A549 (cell line): Measurements from ENCODE around the gene AP2A2.

ENCODE experiments used
- BCL3 ChIP-seq: fragments of >200 bp; sonication (Bioruptor Twin); formaldehyde crosslinking; IDR thresholded peaks from 3 replicates; pipeline ENCODE4 v1.6.1; 2016
- CTCF ChIP-seq: fragments of >200 bp; sonication (Bioruptor Twin); formaldehyde crosslinking; IDR thresholded peaks from 3 replicates; pipeline ENCODE4 v1.5.1; 2016
- EHMT2 ChIP-seq: fragments of 200-600 bp; sonication (generic); IDR thresholded peaks from 2 replicates; pipeline ENCODE4 v1.6.1; 2016; ENCODE audit warnings: antibody characterized with exemption, low read depth, mild to moderate bottlenecking, moderate library complexity
- EP300 ChIP-seq, 2 experiments: fragments of >200 bp; sonication (Bioruptor Twin); formaldehyde crosslinking; IDR thresholded peaks; 2 replicates in 1 of 2; 3 replicates in 1 of 2; pipeline ENCODE4 v1.6.1; 2016 to 2017
- PBX3 ChIP-seq: IDR thresholded peaks from 2 replicates; pipeline ENCODE4 v1.6.1; 2012
- RCOR1 ChIP-seq: fragments of 150-350 bp; IDR thresholded peaks from 2 replicates; pipeline ENCODE4 v1.6.1; 2014; ENCODE audit warnings: antibody characterized with exemption, low read length, low read depth
- SMC3 ChIP-seq: fragments of >200 bp; sonication (Bioruptor Twin); formaldehyde crosslinking; IDR thresholded peaks from 3 replicates; pipeline ENCODE4 v1.6.1; 2018; ENCODE audit warnings: inconsistent platforms

- no peak for TF ChIP-seq BCL3
- no peak for TF ChIP-seq PBX3
- no peak for TF ChIP-seq RCOR1
- no peak for TF ChIP-seq CTCF
- TF ChIP-seq EP300 (IDR thresholded peaks at IDR 0.05), result no peak
- TF ChIP-seq EHMT2, result no peak
- no peak for TF ChIP-seq SMC3
Measured at GRCh38 chr11:968822-969221, 43.2 kb downstream of the AP2A2 start.
